NCI-H146 treated with DMSO at 0.1 percent for 48 hours (cell line): Measurements from ENCODE around the gene SDR9C7.
"Not testable (repeated sequence)": the region's sequence is repeated elsewhere in the genome, so short reads cannot be mapped to it uniquely, and the experiment has no call there.

ENCODE experiments used
- DNase-seq: peaks from one replicate; lab custom pipeline; 2025; ENCODE audit not compliant: unreplicated experiment; lab: John Stamatoyannopoulos, UW

The SDR9C7 gene

DNA sequence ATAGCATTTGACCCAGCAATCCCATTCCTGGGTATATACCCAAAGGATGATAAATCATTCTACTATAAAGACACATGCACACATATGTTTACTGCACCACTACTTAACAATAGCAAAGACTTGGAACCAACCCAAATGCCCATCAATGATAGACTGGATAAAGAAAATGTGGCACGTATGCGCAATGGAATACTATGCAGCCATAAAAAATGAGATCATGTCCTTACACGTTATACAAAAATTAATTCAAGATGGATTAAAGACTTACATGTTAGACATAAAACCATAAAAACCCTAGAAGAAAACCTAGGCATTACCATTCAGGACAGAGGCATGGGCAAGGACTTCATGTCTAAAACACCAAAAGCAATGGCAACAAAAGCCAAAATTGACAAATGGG is 16.1 kb downstream of the SDR9C7 start:
- not testable (repeated sequence) for DNase-seq

DNA sequence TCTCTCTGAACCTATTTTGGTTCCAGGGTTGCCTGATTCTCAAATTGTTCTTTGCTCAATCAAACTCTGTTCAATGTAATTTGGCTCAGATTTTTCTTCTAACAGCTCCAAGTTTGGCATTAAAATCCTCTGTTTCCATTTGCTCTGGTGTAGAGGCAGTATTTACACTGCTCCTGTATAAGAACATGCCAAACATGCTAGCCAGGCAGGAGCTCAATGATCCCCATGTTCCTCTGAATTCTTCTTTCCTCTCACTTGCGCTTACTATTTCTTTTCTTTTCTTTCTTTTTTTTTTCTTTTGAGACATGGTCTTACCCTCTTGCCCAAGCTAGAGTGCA is 17.2 kb downstream of the SDR9C7 start:
- no peak for DNase-seq

DNA sequence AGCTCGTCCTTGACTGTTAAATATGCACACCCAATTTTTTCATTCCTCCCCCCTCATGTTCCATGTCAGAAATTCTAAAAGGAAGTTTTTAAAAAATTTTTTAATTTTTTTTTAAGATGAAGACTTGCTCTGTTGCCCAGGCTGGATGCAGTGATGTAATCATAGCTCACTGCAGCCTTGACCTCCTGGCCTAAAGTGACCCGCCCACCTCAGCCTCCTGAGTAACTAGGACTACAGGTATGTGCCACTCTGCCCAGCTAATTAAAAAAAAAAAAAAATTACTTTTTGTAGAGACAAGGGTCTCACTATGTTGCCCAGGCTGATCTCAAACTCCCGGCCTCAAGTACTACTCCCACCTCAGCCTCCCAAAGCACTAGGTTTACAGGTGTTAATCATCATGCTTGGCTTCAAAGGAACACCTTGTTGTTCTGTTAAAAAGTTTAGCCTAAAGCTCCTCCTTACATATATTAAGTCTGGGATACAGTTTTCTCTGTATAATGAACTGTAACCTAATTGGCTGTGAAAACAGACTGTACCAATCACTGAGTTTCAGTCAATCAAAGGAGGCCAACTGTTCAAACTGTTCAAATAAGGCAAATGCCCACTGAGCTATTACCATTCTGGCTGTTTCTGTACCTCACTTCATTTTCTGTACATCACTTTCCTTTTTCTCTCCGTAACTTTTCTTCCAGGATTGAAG is 17.8 kb downstream of the SDR9C7 start:
- DNase-seq = no peak

DNA sequence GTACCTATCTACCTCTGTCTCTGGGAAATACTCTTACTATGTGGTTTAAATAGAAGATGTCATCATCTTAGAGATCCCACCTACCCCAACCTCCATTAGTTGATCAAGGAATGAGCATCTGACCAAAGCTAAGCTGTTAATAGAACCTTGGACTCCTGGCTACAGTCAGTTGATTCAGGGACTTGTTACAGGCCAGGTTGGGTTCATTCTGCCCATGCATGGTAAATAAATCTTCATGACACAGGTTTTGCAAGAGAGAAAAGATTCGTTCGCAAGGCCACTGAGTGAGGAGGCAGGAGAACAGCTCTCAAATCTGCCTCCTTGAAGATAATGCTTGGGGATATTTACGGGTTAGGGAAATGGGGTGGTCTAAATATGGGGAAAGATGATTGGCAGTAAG is 19.5 kb downstream of the SDR9C7 start:
- DNase-seq = no peak

DNA sequence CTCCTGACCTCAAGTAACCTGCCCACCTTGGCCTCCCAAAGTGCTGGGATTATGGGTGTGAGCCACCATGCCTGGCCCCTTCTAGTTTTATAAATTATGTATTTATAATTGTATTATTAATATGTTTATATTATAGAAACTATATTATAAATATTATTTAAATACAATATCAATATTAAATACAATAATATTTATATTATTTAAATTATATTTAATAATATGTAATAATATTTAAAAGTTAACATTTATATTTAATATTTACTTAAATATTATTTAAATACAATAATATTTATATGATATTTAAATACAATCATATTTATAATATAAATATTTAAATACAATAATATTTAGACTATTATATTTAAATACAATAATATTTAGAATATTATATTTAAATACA is 20.0 kb downstream of the SDR9C7 start:
- DNase-seq = no peak

DNA sequence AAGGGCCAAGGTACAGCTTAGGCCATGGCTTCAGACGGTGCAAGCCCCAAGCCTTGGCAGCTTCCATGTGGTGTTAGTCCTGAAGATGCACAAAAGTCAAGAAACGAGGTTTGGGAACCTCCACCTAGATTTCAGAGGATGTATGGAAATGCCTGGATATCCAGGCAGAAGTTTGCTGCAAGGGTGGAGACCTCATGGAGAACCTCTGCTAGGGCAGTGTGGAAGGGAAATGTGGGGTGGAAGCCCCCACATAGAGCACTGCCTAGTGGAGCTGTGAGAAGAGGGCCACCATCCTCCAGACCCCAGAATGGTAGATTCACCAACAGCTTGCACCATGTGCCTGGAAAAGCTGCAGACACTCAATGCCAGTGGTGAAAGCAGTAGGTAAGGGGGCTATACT is 24.8 kb downstream of the SDR9C7 start:
- DNase-seq = not testable (repeated sequence)

DNA sequence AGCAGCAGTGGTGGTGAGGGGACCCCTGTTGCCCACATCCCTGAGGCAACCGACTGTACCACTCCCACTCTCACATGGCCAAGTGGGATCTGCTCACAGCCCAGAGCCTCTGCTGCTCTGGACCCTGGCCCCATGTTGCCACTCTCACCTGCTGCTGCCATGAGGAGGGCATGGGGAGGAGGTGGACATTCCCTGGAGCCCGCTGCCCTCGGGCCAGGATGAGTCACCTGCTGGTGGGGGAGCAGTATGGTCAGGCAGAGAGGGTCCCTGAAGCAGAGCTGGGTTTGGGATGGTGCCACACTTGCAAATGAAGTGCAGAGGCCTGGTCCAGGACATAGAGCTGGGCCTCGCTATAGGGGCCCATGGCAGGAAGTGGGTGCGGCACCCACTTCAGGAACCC is 26.1 kb downstream of the SDR9C7 start:
- no peak for DNase-seq

DNA sequence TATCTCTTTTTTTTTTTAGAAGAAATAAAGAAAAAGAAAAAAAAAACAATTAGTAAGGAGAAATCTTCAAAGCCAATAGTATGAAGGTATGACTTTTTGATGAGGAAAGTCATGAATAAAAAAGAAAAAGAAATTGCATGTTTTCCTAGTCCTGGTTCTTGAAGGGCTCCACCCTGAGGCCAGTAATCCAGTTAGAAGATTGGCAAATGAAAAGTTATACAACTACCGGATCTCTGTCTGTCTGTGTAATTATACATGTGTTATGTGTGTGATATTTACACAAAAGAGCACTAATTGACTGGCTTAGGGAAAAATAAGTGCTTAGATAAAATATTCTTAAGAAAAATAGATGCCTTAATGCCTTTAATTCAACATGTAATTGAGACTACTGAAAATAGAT is 28.4 kb downstream of the SDR9C7 start:
- DNase-seq = no peak

DNA sequence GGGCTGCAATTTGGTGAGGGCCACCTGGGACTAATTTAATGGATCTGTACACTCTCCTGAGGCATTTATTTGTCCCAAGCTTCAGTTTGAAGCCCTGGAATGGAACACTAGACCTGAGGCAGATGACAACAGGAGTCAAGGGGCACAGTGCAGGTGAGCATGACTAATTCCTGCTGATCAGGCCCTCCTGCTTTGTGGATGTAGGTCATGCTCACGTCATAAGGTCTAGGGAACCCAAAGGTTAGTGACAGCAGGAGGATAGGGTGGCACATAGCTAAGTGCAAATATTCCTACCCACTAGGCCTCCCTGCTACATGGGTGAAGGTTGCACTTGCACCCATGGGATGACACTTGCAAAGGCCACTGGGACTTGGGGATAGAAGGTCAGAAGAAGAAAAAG is 30.8 kb downstream of the SDR9C7 start:
- DNase-seq = no peak

DNA sequence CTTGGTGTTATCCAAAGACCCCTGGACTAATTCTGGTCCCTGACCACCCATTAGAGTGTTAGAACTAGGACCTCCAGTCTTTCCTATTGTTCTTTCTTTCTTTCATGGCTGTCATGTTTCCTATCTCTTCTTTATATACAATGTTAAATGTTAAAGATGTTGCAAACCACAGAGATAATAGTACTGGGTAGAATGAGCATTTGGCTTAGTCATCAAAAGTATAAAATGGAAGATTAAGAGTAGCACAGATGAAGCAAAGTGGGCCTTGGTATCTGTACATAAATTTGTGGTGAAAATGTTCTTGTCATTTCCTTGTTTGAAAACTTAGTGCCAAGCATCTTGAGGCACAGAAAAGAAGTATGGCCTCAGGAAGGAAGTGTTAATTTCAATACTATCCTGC is 32.9 kb downstream of the SDR9C7 start:
- not testable (repeated sequence) for DNase-seq

DNA sequence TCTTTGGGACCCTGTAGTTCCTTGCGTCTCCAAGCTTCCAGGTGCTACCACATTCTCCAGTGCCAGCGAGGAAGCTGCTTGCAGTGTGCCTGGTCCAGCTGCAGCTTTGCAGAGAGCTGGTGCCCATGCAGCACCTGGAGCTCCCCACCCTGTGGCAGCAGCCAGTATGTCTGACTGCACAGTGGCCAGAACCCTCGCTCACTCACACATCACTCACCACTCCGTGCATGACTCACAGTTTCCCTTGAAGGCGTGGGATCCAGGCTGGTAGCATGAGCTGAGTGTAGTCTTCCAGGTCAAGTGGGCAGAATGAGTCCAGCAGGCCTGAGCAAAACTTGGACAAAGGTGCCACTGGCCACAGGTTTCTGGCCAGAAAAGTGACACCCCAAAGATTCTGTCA is 33.6 kb downstream of the SDR9C7 start:
- no peak for DNase-seq

DNA sequence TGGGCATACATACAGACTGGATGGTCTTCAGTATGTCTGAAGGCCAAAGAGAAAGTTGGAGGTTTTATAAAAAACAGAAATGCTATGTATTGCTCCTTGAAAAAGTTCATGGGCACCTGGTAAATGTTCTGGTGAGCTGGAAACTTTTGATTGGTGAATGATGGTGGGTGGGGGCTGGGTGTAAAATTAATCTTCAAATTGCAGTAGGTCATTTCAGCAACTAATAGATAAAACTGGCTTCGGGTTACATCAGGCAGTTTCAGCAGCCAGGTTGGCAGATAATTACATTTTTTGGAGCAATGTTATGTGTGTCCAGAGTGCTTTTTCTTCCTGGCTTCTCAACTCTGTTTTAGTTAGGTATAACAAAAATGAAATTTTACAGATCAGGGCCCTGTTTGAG is 35.3 kb downstream of the SDR9C7 start:
- DNase-seq = no peak

DNA sequence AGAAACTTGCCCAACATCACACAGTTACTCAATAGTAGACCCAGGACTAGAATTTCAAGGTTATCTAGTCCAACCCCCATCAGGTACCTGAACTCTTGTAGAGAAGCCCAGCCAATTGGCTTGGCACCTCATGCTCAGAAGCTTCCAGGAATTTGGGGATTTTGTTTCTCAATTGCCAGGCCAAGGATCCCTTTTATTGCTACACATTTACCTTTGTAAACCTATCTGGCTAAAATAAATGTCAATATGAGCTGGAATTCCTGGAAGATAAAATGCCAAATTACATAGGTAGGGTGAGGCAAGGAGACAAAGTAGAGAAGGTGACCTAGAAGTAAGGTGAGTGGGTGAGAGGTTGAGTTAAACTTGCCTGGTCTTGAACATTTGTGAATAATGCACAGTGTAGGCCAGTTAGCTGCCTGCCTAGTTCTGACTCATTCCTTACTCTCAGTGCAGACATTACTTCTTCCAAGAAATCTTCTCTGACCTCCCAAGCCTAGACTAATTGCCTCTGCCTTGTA is 36.3 kb downstream of the SDR9C7 start:
- no peak for DNase-seq

DNA sequence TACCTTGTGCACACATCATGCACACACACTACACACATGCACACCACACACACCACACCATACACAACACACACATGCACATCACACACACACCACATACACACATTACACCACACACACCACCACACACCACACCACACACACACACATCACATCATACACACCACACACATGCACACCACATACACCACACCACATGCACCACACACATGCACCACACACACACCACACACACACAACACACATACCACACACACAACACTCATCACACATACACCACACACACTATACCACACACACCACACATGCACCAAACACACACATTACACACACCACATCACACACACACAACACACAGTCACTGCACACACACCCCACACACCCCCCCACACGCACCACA is 38.1 kb downstream of the SDR9C7 start:
- no peak for DNase-seq

DNA sequence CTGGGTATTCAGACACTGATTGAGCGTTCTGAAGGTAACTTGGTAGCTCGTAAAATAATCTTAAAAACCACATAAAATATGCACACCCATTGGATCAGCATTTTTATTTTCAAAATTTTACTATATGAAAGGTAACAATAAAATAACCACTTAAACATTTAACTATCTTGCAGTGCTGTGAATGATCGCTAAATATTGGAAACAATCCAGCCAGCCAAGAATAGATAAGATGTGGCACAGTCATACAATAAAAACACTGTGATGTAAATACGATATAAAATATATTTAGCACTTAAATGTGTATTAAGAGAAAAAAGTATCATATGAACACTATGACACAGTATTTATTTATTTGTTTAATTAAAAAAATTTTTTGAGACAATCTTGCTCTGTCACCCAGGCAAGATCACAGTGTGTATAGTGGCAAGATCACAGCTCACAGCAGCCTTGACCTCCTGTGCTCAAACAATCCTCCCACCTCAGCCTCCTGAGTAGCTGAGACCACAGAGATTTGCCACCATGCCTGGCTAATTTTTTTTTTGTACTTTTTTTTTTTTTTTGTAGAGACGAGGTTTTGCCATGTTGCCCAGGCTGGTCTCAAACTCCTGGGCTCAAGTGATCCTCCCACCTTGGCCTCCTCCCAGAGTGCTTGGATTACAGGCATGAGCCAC is 39.4 kb downstream of the SDR9C7 start:
- no peak for DNase-seq

DNA sequence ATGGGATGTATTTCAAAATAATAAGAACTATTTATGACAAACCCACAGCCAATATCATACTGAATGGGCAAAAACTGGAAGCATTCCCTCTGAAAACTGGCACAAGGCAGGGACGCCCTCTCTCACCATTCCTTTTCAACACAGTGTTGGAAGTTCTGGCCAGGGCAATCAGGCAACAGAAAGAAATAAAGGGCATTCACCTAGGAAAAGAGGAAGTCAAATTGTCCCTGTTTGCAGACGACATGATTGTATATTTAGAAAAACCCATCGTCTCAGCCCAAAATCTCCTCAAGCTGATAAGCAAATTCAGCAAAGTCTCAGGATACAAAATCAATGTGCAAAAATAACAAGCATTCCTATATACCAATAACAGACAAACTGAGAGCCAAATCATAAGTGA is 42.3 kb downstream of the SDR9C7 start:
- DNase-seq = not testable (repeated sequence)

DNA sequence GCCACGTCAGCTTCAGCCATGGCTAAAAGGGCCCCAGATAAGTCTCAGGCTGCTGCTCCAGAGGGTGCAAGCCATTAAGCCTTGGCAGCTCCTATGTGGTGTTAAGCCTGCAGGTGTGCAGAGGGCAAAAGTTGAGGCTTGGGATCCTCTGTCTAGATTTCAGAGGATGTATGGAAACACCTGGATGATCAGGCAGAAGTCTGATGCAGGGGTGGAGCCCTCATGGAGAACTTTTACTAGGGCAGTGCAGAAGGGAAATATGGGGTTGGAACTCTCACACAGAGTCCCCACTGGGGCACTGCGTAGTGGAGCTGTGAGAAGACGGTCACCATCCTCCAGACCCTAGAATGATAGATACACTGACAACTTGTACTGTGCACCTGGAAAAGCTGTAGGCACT is 47.9 kb downstream of the SDR9C7 start:
- DNase-seq = no peak

DNA sequence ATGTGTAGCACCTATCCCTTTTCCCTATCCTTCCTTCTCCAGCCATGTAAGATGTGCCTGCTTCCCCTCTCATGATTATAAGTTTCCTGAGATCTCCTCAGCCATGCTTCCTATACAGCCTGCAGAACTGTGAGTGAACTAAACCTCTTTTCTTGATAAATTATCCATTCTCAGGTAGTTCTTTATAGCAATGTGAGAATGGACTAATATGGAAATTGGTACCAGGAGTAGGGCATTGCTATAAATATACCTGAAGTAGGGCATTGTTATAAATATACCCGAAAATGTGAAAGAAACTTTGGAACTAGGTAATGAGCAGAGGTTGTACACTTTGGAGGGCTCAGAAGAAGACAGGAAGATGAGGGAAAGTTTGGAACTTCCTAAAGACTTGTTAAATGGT is 48.9 kb downstream of the SDR9C7 start:
- no peak for DNase-seq

DNA sequence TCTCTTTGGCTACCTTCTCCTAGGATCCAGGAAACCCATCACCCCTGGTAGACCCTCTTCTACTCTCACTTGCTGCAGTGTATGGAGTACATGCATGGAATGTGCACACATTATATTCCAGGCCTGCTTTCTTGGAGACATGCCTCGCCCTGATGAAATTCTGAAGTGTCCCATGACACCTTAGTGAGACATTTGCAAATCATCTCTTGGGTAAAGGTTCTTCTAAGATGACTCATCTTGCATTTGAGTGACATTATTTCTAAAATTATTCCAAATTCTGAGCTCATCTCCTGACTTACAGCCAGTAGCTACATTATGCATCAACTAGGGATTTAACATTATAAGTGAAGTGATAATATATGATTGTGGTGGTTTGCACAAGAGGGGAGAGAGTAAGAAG is 49.8 kb downstream of the SDR9C7 start:
- DNase-seq = no peak

DNA sequence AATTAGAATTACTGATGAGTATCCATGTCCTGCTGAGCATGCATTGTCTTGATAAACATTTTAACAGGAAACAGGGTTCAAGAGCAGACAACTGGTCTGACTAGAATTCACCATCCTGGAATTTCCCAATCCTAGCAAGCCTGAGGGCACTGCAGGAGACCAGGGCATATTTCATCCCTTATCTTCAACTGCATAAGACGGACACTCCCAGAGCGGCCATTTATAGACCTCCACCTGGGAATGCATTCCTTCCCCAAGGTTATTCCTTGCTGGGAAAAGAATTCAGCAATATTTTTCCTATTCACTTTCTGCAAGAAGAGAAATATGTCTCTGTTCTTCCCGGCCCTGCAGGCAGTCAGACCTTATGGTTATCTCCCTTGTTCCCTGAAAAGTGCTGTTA is 51.8 kb downstream of the SDR9C7 start:
- not testable (repeated sequence) for DNase-seq

DNA sequence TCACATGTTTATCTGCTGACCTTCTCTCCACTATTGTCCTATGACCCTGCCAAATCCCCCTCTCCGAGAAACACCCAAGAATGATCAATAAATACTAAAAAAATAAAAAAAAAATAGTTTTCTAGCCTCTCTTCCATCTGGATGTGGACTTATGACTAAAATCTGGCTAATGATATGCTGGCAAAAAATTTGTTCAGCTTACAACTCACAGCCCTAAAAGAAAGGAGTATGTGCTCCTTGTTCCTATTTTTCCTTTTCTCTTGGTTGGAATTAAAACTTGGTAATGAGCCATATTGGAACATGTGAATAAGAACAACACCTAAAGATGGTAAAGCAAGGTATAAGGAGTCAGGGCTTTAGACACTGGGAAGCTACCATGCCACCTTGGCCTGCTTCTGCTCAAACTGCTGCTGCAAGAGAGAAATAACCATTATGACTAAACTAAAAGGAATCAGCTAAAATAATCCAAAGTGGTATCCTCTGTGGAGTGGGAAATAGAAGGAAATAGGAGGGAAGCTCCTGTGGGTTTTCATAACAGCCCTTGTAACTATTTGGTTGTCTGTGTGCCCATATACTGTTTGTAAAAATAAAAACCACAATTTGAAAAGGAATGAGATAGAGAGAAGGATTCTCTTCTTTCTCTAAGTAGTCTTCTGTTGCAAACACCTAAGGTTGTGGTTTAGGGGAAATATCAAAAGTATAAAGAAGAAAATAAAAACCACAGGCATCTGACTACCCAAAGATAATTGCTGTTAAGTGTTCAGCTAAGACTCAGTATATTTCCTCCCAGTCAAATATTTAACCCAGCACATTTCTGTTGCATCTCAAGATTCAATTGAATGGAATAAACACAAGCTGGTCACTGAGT is 53.8 kb downstream of the SDR9C7 start:
- DNase-seq = no peak
